Loucy (cell line): Measurements from ENCODE around the gene RBM6.

ENCODE experiments used
- H2AFZ ChIP-seq: fragments of 200-600 bp; sonication (generic); 2 replicates; pipeline ENCODE4 v1.6.0; 2016; ENCODE audit warnings: antibody characterized with exemption, mild to moderate bottlenecking, low read length, moderate library complexity
- H3F3A ChIP-seq: fragments of 200-600 bp; 2 replicates; pipeline ENCODE4 v1.6.0; 2016; ENCODE audit warnings: antibody characterized with exemption, low read depth, mild to moderate bottlenecking
- H3K27me3 ChIP-seq: fragments of 200-600 bp; sonication (generic); 2 replicates; pipeline ENCODE4 v1.6.1; 2014; ENCODE audit warnings: low read length, mild to moderate bottlenecking; ENCODE audit not compliant: insufficient read depth, poor library complexity, severe bottlenecking
- H3K36me3 ChIP-seq: fragments of 200-600 bp; sonication (generic); 2 replicates; pipeline ENCODE4 v1.6.1; 2016; ENCODE audit warnings: low read length; ENCODE audit not compliant: insufficient read depth
- H3K4me1 ChIP-seq: fragments of 200-600 bp; sonication (generic); 2 replicates; pipeline ENCODE4 v1.5.1; 2014; ENCODE audit warnings: low read length, mild to moderate bottlenecking; ENCODE audit not compliant: insufficient read depth, poor library complexity, severe bottlenecking
- H3K4me2 ChIP-seq: fragments of 200-600 bp; sonication (generic); 2 replicates; pipeline ENCODE4 v1.6.0; 2014; ENCODE audit warnings: antibody characterized with exemption, low read length, low read depth, mild to moderate bottlenecking; ENCODE audit not compliant: poor library complexity, severe bottlenecking
- H3K4me3 ChIP-seq: fragments of 200-600 bp; sonication (generic); 2 replicates; pipeline ENCODE4 v1.5.1; 2014; ENCODE audit warnings: low read length, mild to moderate bottlenecking, mixed read lengths; ENCODE audit not compliant: poor library complexity, severe bottlenecking
- H3K79me2 ChIP-seq: fragments of 200-600 bp; sonication (generic); 2 replicates; pipeline ENCODE4 v1.6.1; 2014; ENCODE audit warnings: low read length; ENCODE audit not compliant: insufficient read depth
- H3K9ac ChIP-seq: fragments of 200-600 bp; sonication (generic); 2 replicates; pipeline ENCODE4 v1.6.0; 2014; ENCODE audit warnings: mild to moderate bottlenecking, low read depth, low read length, moderate library complexity; ENCODE audit not compliant: poor library complexity, severe bottlenecking
- H3K9me2 ChIP-seq: fragments of 200-600 bp; sonication (generic); replicated peaks from 2 replicates; pipeline ENCODE4 v1.6.1; 2016; ENCODE audit warnings: low read depth, low read length, mixed read lengths
- H3K9me3 ChIP-seq: fragments of 200-600 bp; sonication (generic); 2 replicates; pipeline ENCODE4 v1.6.1; 2014; ENCODE audit warnings: mild to moderate bottlenecking, antibody characterized with exemption, low read length, low read depth; ENCODE audit not compliant: insufficient read depth
- H4K20me1 ChIP-seq: fragments of 200-600 bp; sonication (generic); 2 replicates; pipeline ENCODE4 v1.6.0; 2014; ENCODE audit warnings: antibody characterized with exemption, low read length, mild to moderate bottlenecking; ENCODE audit not compliant: insufficient read depth, poor library complexity, severe bottlenecking
- CTCF ChIP-seq: fragments of 200-600 bp; sonication (generic); conservative IDR thresholded peaks from 2 replicates; pipeline ENCODE4 v1.5.1; 2014; ENCODE audit warnings: mild to moderate bottlenecking, antibody characterized with exemption, low read length
- EZH2phosphoT487 ChIP-seq: fragments of 200-600 bp; IDR thresholded peaks from 2 replicates; pipeline ENCODE4 v1.6.1; 2018; ENCODE audit warnings: antibody characterized with exemption, mild to moderate bottlenecking, moderate library complexity, borderline replicate concordance

RBM6 gene

GRCh38 chr3:50089609-50089945 lies 149.6 kb downstream of the RBM6 start:
- H3K9me2 ChIP-seq = no peaks in the 10 kb centered on the region
- H3K4me3 ChIP-seq = peak overlapping the region; percentile 93
- H3K4me2 ChIP-seq = peak overlapping the region; percentile 74
- H4K20me1 ChIP-seq = peaks cover 44% of the 10 kb centered on the region
- H3K4me1 ChIP-seq = peaks cover 26% of the 10 kb centered on the region
- peak overlapping the region; percentile 99 for H3K9ac ChIP-seq
- peaks cover 55% of the 10 kb centered on the region for H3K79me2 ChIP-seq
- TF ChIP-seq CTCF = no peak
- TF ChIP-seq EZH2phosphoT487 = no peak
- H2AFZ ChIP-seq = peak overlapping the region; percentile 88; the same call in 1 of the 2 replicates
- H3F3A ChIP-seq = no peaks in the 10 kb centered on the region
- peaks cover 5% of the 10 kb centered on the region for H3K27me3 ChIP-seq
- H3K9me3 ChIP-seq = no peaks in the 10 kb centered on the region
- peaks cover 34% of the 10 kb centered on the region for H3K36me3 ChIP-seq

GRCh38 chr3:50090984-50091383 lies 151.0 kb downstream of the RBM6 start:
- Histone ChIP-seq H3K79me2 (peaks cover 69% of the 10 kb centered on the region), H3K4me3 (peak overlapping the region; percentile 93), H3K4me2 (peak overlapping the region; percentile 74), H3K9ac (peak overlapping the region; percentile 99), H3K4me1 (peaks cover 35% of the 10 kb centered on the region), H4K20me1 (peaks cover 57% of the 10 kb centered on the region), H3K9me3 (no peaks in the 10 kb centered on the region), H3K9me2 (no peaks in the 10 kb centered on the region), H3K27me3 (peaks cover 5% of the 10 kb centered on the region), H3F3A (no peaks in the 10 kb centered on the region), H2AFZ (no peak overlapping the region), H3K36me3 (peaks cover 48% of the 10 kb centered on the region)
- no peak for TF ChIP-seq CTCF
- TF ChIP-seq EZH2phosphoT487 = no peak

GRCh38 chr3:50095352-50095998 lies 155.5 kb downstream of the RBM6 start:
- Histone ChIP-seq H3F3A (no peaks in the 10 kb centered on the region), H3K4me2 (peak overlapping the region; percentile 21), H3K9ac (no peak overlapping the region), H3K9me3 (no peaks in the 10 kb centered on the region), H3K27me3 (no peaks in the 10 kb centered on the region), H2AFZ (no peak overlapping the region), H3K36me3 (peaks cover 89% of the 10 kb centered on the region), H3K9me2 (no peaks in the 10 kb centered on the region), H3K79me2 (peaks cover 77% of the 10 kb centered on the region), H4K20me1 (peaks cover 61% of the 10 kb centered on the region), H3K4me3 (no peak overlapping the region), H3K4me1 (peaks cover 35% of the 10 kb centered on the region)
- TF ChIP-seq EZH2phosphoT487 (no peak), CTCF (no peak)
